Left renal pelvis (tissue), 4 donors: ENCODE data around the gene CLEC18B. TPM values are rescaled to one million over a fixed set of nuclear protein-coding genes. Genes with fewer than 3 reads are reported as not detected.
"Not testable (repeated sequence)": the region's sequence is repeated elsewhere in the genome, so short reads cannot be mapped to it uniquely, and the experiment has no call there.

Experiments
- DNase-seq, 4 donors: peaks; one replicate each; pipeline ENCODE4 v3.0.0-alpha.2; 2013; ENCODE audit warnings: low read depth in 4 of 4, low spot score in 3 of 4
- polyA plus RNA-seq, 4 donors: library from polyadenylated mRNA; unstranded; fragments of 120-200 nt; gene quantifications; one replicate each; pipeline ENCODE4 v1.2.1, GENCODE V29; 2013; ENCODE audit not compliant: insufficient read length in 4 of 4

Gene CLEC18B
- 100 to 1,000 TPM in 2 of 4 donors, 10 to 100 TPM in 1, 1 to 10 TPM in 1; 1.5 to 118 (median 98.0) TPM for polyA plus RNA-seq

DNA sequence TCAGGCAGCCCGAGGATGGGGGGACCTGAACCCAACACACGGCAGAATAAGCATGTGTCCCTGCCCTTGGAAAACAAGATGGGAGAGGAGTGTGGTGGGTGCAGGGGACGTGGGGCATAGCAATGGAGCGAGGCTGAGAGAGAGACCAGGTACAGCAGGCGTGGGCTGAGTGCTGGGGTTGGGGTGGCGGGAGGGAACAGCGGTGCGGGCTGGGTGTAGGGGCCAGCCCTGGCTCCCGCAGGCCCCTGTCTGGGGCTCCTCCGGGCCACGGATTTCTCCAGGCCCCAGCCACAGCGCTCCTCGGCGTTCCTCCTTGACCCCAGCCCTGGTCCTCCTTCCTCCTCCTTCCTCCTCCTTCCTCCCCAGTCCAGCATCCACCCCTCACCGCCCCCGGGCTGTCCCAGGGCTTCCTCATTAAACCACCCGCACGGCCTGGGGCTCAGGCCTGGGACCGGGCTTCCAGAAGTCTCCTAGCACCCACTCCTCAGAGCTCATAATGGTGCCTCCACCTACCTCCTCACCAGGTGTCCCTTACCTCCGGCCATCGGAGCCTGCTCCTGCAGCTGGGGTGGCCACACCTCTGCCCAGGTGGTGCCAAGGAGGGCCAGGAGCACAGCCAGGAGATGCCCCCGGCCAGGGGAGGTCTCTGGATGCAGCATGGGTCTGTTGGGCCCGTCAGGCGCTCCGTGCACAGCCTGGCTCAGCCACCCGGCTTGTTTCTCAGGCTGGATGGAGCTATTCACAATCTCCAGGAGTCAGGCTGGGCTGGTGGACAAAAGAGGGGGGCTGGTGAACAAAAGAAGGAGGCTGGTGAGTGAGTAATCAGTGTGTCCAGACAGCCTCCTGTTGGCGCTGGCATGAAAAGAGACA, at the start of gene CLEC18B:
CLEC18B (minus strand) TSS at position 867 of the 870 bp plus-strand sequence; CDS start at position 659, 208 bp downstream.
- DNase-seq, result not testable (repeated sequence)

DNA sequence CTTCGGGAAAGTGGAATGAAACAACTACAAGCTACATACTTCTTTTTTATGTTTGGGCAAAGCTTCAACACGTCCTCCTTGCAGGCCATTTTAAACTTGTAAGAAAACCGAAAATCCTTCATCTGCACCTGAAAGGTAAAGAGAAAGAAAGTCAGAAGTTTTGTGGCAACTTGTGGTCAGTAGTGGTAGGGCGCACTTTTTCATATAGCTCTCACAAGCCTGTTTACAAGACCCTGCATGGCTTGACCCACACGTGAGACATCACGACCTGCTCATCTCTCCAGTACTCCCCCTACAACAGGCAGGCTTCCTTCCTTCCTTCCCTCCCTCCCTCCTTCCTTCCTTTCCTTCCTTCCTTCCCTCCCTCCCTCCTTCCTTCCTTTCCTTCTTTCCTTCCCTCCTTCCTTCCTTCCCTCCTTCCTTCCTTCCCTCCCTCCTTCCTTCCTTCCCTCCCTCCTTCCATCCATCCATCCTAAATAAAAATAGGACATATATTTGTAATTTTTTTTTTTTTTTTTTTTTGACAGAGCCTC, 48.7 kb upstream of the CLEC18B start:
- DNase-seq, result no peak

GRCh38 chr16:74468807-74469525, 47.7 kb upstream of the CLEC18B start:
- DNase-seq, result no peak

DNA sequence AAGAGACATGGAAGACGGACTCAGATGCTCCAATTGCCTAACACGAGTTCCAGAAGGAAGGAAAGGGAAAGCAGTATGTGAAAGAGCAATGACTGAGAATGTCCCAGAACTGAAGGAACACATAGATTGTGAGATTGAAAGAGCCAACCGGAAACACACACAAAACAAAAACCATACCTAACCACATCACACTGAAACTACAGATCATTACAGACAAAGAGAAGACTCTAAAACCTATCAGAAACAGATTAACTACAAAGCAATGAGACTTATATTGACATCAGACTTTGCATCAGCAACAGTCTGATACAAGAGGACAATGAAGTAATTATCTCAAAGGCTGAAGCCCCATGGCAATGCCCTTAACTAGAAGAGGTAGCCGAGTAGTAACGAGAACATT, 45.6 kb upstream of the CLEC18B start:
- no peak for DNase-seq

- no peak for DNase-seq
These were observed 44.8 kb upstream of the CLEC18B start for GRCh38 chr16:74465851-74466685.

DNA sequence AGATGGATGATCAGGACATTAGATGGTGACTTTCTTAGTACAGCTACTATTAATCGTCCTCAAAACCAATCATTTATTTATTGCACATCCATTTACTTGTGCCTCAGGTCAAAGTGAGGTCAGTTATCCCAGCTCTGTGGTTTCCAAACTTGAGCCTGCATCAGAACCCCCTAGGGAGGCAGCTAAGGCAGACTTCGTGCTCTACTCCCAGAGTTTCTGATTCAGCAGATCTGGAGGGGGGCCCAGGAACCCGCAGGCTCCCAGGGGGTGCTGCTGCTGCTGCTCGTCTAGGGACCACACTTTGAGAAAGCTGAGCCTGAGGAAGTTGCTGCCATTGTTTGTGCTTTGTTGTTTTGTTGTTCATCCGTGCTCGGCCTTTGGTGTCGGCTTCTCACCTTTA, 44.0 kb upstream of the CLEC18B start:
- DNase-seq, result no peak

- no peak for DNase-seq
These were observed 42.6 kb upstream of the CLEC18B start for GRCh38 chr16:74463888-74464287.

DNA sequence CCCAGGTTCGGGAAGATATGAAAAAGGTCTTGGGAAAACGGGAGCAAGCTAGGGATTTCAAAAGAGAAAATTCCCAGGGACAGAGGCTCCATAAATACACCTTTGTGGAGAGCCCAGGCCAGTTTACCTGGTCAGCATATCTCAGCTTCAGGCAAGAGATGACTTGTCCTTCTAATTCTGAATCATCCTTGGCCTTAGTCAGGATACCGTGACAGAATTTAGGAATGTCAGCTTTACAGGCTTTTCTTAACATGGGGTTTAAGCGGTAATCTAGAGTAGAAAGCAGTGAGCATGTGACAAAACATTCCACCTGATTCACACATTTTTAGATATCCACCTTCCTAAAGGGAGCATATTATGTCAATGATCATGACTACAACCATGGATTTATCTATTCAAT, 41.1 kb upstream of the CLEC18B start:
- no peak for DNase-seq

DNA sequence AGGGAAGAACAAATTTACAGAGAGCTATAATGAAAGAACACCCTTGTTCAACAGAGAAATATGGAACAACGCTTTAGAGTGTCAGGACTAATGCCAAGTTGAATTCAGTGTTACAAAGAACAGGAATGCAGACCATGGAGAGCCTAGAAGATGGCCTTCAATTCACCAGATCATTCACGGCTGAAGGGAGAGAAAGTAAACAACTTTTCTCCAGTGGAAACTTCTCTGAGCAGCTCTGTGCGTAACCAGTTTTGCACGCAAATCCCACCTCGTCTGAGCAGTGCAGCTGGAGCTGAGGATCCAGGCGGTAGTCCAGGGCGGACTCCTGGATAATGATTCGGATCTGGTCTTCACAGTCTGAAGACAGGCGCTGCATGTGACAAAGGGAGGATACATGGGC, 40.5 kb upstream of the CLEC18B start:
- DNase-seq, result no peak

- no peak for DNase-seq
These were observed 39.3 kb upstream of the CLEC18B start for GRCh38 chr16:74460542-74460941.

GRCh38 chr16:74456290-74456625, 35.0 kb upstream of the CLEC18B start:
- no peak for DNase-seq

DNA sequence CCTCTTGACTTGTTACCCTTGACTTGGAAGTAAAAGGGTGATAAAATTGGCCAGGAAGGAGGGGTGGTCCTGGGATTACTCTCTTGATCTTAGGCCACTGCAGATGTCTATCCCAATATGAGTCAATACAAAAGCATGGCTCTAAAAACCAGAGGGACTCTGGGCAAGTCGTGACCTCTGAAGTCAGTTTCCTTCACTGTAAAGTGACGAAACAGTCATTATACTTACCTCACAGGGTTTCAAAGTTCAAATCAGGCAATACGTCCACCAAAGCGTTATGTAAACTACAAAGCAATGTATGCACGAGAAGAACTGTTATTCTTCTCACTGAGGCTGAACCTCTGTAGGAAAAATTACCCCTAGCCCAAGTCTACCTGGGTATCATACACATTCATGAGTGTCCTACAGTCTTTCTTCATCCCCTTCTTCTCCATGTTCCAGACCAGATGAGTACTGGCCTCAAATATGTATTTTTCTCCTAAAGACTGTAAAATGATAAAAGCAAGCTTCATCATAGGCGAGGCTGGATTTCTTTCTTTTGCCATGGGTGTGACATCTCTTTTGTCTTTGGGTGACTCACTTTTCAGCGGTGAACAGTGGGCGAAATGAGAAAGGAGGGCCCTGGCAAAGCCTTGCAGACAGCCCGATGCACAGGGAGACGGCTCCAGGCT, 34.5 kb upstream of the CLEC18B start:
- DNase-seq, result no peak

DNA sequence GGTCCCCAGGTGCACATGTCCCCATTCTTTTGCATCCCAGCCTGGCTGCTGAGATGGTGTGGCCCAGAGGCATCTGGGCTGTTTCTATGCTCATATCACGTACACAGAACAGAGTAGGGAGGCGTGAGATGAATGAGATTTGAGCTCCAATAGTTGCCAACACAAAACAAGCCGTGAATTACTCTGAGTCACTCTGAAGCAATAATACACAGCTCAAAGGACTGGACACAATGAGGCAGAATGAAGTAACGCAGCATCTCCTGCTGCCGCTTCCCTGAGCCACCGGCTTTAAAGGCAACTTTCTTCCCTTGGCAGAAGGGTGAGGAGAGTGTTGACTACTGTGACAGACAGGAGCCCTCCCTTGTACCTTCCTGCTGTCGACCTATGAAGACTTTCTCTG, 33.9 kb upstream of the CLEC18B start:
- DNase-seq, result no peak

GRCh38 chr16:74451951-74452758, 30.9 kb upstream of the CLEC18B start:
- no peak for DNase-seq

- no peak for DNase-seq
These were observed 29.9 kb upstream of the CLEC18B start for GRCh38 chr16:74450967-74451760.

DNA sequence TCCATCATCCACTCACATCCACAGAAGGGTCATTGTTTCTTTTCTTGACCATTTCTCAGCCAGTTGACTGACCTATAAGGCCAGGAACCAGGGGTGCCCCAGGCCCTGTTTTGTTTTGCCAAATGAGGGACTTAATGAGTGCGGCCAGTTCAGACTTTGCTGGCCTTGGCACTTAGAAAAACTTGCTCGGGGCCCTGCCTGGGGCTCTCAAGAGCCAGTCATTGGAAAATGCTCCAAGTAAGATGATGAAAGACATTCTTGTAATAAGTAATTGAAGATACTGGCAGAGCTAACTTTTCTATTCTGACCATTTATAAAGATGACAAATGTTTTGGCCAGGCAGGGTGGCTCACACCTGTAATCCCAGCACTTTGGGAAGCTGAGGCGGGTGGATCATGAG, 29.0 kb upstream of the CLEC18B start:
- no peak for DNase-seq

DNA sequence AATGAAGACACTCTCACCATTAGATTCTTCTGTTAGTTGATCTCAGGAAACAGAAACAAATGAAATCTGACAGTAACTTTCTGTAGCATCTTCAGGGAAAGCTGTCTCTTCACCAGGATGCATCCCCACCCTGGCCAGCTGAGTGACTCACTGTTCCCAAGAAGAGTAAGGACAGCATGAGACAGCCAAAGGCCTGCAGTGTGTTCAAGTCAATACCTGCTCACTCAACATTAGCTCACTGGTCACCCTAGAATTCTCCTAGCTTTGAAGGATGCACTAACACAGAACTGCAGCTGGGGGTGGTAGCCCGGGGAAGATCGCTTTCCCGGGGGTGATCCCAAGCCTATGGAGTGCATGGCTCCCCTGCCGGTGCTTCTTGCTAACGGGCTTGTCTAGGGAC, 28.2 kb upstream of the CLEC18B start:
- no peak for DNase-seq

DNA sequence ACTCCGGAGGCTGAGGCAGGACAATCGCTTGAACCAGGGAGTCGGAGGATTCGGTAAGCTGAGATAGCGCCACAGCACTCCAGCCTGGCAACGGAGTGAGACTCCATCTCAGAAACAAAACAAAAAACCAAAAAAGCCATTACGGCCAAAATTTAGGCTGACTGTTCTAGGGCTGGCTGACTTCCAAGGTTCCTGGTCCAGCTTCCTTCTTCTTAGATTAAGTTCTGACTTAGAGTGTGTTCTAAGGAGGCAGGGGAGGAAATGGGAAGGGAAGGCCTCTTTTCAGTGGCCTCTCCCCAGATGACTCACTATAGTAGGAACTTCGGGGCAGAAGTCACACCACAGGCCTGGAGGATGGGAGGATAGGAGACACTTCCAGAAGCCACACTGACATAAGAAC, 27.7 kb upstream of the CLEC18B start:
- DNase-seq, result no peak

- DNase-seq, result no peak
These were observed 26.3 kb upstream of the CLEC18B start for GRCh38 chr16:74447578-74447977.
